Peyer's patch (tissue), 4 donors: ENCODE results near the gene PDE10A.

Experiments
- POLR2A ChIP-seq, 2 donors: fragments of 450-650 bp; IDR thresholded peaks; one replicate each; pipeline ENCODE4 v1.5.1; 2017; ENCODE audit warnings: antibody characterized with exemption in 2 of 2, mild to moderate bottlenecking in 2 of 2, moderate library complexity in 2 of 2
- TF ChIP-seq, protein P1 (sequence below), 6 experiments: fragments of 450-650 bp in 4 of 6; fragments of 200-600 bp in 2 of 6; sonication (generic) in 1 of 6; IDR thresholded peaks; one replicate each; pipeline ENCODE4 v1.5.1; 2017 to 2019; ENCODE audit warnings: antibody characterized with exemption in 6 of 6, mild to moderate bottlenecking in 3 of 6, moderate library complexity in 1 of 6

- TF ChIP-seq, protein P1, sequence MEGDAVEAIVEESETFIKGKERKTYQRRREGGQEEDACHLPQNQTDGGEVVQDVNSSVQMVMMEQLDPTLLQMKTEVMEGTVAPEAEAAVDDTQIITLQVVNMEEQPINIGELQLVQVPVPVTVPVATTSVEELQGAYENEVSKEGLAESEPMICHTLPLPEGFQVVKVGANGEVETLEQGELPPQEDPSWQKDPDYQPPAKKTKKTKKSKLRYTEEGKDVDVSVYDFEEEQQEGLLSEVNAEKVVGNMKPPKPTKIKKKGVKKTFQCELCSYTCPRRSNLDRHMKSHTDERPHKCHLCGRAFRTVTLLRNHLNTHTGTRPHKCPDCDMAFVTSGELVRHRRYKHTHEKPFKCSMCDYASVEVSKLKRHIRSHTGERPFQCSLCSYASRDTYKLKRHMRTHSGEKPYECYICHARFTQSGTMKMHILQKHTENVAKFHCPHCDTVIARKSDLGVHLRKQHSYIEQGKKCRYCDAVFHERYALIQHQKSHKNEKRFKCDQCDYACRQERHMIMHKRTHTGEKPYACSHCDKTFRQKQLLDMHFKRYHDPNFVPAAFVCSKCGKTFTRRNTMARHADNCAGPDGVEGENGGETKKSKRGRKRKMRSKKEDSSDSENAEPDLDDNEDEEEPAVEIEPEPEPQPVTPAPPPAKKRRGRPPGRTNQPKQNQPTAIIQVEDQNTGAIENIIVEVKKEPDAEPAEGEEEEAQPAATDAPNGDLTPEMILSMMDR (IDR thresholded peaks at IDR 0.05): no peak
- TF ChIP-seq POLR2A (IDR thresholded peaks at IDR 0.05): no peak
Observed at GRCh38 chr6:165506657-165507056, 156.4 kb downstream of the PDE10A start.
